Stomach (tissue), 4 donors: ENCODE results near the gene C4orf17.

Source experiments
- CTCF ChIP-seq, 7 experiments: fragments of 450-650 bp in 4 of 7; fragments of 200-600 bp in 3 of 7; sonication (generic) in 3 of 7; IDR thresholded peaks; one replicate each; pipeline ENCODE4 v1.5.1; 2016 to 2019; ENCODE audit warnings: antibody characterized with exemption in 7 of 7, control low read depth in 2 of 7, mild to moderate bottlenecking in 1 of 7
- POLR2AphosphoS5 ChIP-seq, 3 donors: sonication (generic); formaldehyde crosslinking; IDR thresholded peaks; one replicate each; pipeline ENCODE4 v1.6.1; 2016; ENCODE audit warnings: antibody characterized with exemption in 3 of 3

- TF ChIP-seq CTCF (IDR thresholded peaks at IDR 0.05) (no peak), POLR2AphosphoS5 (IDR thresholded peaks at IDR 0.05) (no peak)
Measured at GRCh38 chr4:99587309-99587708, 76.5 kb downstream of the C4orf17 start.
